CD4-positive, alpha-beta T cell treated with Interleukin-4 for 4 hours (primary cell): Measurements from ENCODE around the gene KCTD18.

Experiments used
- DNase-seq: peaks from one replicate; pipeline ENCODE4 v3.0.0-alpha.2; 2020

Gene KCTD18

DNA sequence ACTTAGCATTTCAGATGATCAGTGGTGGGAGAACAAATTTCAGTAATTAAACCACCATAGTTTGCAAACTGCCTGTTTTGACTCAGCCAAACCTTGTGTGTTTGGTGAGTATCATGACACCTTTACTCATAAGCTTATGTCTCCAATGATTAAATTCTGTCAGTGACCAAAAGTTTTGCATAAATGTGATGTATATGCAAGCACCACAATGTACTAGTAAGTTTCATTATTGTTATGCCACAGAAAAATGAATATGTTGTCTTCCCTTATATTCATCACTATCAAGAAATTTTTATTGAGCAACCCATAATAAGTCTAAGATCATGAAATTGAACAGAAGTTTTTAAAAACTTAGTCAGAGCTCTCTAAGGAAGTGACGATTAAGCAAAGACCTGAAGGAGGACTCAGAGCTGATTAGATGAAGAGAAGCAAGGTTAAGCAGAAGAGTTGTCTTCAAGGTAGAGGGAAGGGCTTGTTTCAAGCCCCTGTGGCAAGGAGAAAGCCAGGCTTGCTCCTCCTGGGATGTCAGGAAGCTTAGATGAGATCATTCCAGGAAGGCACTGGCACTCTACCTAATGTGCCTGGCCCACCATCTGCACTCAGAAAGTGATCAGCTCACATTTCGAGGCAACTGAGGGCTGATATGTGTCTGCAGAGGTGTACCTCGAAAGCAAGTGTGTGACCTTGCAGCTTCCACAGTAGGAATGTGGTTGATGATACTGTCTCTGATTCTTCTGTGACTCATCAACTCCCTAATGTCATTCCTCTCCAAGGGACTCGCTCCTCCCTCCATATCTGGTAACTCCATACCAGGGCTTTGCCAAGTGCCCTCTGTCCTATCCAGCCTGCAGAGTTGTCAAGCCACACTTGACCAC lies 54.7 kb downstream of the KCTD18 start:
- no peak for DNase-seq

DNA sequence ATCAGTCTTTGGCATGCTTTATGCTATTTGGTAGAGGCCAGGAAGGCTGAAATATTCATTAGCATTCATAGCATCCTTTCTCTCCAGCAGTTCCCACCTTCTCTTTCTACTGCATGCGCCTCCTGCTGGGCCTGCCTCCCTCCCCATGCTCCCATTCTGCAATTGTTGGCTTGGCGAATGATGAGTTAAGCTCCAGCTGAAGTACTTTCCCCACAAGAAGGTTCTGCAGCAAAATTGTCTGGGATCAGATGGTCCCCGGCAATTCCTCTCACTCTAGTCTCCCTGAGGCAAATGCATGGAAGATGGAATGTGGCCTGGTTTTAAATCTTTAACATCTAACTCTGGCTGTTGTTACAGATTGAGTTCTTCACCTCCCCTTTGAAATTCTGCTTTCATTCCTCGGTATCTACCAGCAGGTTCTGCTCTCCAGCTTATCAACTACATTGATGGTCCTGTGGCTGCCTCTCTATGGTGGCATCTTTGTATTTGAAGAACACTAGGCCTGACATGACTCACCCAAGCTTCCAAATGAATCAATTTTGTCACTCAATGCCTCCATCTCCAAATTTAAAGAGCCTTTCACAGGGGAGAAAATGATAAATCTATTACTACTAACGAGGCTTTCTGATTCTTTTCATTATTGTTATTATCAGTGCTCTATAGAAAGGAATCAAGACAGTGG lies 55.9 kb downstream of the KCTD18 start:
- no peak for DNase-seq

DNA sequence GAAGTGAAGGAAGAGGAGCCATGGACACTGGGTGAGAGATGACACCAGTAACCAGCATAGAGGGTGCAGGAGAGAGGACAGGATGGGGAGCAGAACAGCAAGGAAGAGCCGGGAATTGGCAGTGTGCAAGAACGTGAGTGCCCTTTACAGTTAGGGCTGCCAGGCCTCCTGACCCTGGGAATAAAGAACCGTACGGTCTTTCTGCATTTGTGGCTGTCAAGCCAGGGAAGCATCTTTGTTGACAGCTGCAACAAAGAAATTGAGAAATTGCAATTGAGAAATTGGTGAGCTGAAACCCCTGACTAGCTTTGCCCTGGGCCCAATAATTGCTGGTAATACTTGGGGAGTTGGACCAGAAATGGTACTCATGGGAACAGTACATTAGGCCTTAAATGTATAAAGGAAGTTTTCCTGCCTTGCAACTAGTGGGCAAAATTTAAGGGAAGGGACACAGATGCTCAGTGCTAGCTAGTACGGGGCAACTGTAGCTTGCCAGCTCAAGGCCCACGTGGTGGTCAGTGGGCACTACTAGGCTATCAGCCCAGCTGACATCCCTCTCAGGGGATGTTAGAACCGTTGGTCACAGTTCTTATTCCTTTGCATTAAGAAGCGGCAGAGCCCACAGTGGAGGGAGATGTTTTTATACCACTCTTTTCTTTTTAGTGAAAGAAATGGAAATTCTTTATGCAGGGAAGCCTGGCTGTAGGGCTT lies 56.6 kb downstream of the KCTD18 start:
- DNase-seq, result no peak

DNA sequence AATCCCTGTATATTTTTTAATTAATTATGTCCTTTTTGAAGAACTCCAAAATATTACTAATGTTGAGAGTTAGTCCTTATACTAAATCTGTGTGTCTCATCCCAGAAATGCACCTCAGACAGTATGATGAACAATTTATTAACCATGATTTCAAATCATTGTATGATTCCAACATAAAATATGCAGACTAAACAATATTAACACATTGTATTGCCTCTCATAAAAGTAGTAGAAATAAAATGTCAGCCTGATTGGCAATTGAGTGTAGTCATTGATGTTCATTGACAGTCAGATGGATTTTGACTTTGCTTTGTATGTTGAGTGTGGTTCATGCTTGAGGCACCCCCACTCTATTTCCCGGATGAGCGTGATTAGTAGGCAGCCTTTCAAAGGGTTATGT lies 57.5 kb downstream of the KCTD18 start:
- no peak for DNase-seq

DNA sequence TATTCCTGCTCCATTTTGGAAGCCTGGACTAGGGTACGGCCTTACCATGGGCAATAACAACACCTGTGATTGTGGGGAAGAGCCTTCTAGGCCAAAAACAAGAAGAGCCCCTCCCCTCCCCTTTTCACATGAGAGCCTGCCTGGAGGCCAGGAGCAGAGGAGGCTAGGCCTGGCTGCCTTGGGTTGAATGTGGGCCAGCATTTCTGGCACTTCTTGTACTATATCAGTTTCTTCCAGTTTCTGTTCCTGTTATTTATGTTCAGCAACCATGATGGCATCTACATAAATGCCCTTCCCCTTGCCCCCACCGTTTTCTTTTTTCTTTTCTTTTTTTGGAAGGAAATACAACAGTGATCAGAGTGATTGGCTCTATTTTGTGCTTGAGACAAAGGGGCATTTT lies 58.4 kb downstream of the KCTD18 start:
- no peak for DNase-seq

DNA sequence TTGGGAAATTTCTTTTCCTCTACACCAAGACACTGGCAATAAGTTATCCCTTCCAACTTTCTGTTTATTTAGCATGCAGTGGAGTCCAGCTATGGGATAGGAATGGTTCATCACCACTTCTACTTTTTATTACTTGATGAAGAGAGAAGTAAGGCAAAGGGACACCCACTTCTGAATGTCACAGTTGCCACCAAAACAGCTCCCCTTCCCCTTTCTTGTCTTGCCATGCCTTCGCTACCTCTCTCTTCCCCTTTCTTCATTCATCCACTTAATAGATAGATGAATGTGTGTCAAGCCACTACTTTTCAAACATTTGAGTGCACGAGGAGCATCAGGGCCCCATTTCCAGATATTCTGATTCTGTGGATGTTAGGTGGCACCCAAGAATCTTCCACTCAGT lies 59.6 kb downstream of the KCTD18 start:
- DNase-seq, result no peak

DNA sequence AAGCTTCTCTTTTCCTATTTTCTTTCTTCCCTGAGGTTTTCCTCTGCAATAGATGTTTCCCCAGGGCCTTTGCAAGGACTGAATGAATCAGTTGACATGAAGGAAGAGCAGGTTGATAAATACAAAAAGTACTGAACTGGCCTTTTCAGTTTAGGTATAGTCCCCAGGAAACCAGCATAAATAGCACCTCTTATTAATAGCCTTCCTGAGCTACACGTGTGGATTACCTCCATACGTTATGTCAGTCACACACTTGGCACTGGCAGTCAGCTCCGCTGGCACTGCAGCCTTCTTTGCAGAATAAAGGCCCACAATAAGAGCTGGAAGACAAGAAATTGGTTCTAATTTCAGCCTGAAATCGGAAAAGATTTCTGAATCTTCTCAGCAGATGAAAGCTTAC lies 60.7 kb downstream of the KCTD18 start:
- DNase-seq, result no peak

DNA sequence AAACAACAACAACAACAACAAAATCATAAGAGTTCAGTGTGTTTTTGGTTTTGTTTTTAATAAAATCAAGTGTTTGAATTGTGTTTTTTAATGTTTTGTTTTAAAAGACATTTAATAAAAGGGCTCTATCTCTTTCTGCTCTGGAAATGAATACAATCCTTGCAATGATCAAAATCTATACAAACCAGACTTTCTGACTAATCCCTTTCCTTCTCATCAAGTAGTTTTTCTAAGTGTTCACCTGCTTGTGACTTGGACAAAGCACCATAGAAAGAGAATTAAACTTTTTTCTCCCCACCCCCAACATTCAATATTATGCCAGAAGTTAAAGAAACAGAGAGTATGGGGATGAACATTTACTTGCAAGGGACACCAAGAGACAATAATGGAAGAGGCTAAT lies 61.4 kb downstream of the KCTD18 start:
- no peak for DNase-seq

DNA sequence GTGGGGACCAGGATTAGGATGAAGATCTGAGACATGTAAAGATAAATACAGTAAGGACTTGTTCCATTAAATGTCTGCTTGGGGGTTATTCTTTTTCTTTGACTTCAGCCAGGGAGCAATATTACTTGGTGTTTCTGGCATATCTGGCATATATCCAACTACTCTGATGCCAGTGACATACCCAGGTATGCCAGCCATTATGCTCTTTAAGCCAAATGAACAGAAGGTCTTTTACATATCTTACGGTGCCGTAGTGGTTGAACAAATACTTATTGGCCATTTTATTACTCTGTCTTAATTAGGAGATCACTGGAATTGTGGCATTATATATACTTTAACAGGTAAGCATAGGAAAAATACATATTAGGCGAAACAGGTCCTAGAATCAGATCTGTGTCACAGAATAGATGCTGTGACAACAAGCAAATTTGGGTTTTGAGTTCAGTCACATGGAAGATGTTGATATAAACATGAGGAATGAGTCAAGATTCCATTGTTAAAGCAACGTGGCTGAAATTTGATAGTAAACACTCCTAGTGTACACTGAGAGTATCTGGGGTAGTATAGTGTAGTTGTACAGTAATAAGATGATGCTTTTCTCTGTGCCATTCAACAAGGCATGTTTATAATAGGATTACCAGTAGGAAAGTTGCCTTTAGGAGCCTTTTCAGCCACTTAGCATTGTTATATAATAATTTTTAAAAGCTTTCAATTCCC lies 62.6 kb downstream of the KCTD18 start:
- DNase-seq, result no peak

DNA sequence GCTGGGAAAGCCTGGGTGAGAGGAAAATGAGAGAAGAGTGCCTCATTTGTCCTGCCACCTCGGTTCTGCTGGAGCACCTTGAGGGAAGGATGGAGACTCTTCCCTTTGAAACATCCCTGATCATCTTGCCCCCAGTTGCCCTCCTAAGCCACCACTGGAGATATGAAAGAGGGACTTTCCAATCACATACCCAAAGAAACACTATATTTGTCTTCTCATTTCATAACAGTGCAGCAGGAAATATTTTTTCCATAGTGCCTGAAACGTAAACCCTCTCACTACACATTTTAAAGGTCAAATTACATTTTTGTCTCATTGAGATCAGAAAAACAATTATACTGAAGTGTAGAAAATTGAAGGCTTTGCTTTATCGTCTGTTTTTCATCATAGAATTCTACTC lies 63.3 kb downstream of the KCTD18 start:
- no peak for DNase-seq

DNA sequence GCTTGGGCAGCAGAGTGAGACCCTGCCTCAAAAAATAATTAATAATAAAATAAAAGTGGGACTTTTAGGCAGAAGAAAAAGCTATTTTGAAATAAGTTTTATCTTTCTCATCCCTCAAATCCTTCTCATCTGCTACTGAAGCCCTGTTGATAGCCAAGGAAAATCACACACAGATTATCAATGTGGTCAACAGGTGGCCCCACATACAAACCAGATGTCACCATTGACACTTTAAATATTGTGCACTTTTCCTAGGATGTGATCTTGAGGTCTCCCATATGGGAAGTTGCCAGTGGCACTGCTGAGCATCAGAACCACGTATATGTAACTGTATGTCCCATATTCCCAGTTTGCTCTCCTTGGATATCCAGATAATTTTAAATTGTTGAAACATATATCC lies 64.6 kb downstream of the KCTD18 start:
- no peak for DNase-seq

DNA sequence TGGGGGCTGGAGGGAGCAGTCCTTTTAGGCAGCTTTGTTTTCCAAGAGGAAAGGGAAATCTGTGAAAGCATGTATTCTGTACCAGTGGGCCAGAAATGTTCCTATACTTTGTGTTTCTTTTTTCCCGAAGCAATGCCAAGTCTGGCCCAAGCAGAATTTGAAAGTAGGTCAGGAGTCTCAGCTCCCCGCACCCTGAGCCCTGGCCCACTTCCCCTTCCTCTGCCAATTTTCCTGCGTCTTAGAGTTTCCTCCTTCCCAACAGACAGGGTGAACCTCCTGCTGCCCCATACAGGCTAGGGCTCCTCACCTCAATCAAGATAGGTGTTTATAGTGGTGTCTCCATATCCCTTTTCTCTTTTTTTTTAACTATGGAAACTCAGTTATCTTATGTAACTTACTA lies 65.3 kb downstream of the KCTD18 start:
- no peak for DNase-seq

DNA sequence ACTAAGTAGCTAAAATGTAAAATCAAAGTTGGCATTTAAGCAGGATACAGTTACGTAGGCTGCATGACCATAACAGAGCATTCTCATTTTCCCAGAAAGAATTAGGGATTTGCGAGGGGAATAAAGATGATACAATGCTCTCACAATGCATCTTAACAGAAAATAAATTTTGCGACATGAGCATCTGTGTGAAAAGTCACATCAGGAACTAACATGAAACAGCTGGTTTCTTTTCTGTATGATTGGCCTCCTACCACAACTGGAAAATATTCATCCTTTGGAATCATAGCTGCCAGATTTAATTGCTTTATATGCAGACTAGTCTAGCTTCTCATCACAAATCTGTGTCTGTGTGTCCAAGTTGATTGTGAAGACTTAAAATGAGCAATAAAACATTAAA lies 66.0 kb downstream of the KCTD18 start:
- DNase-seq, result no peak

DNA sequence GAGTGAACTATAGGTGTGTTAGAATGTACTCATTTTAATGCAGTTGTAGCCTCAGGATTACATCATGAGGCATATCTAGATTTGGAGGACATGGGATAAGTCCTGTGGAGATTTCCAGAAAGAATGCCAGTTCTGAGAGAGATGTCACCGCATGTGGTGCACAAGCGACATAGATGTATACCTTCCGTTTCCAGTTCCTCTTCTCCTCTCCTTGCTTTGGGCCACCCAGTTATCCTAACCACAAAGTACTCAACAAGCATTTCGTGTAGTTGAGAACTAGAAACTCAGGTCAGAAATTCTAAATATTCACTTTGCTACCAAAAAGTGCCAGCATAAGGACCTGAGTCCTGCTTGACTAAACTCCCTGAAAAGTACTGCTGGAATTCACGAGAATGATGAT lies 66.5 kb downstream of the KCTD18 start:
- DNase-seq, result no peak

DNA sequence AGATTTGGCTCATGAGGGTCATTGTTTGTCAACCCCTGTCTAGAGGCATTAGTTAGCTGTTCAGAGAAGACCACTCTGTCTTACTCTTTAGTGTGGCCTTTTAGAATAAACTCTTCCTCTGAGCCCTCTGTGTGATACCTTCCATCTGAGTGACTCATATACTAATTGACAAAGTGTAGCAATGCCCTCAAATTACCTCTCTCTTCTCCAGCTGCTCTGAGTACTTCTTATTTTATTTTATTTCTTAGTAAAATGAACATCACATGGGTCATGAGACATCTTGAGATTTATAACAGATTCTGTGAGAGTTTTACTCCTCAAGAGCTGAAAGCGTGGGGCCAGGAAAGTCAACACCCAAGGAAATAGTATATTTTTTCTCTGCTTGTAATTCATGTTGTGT lies 67.4 kb downstream of the KCTD18 start:
- DNase-seq, result no peak

DNA sequence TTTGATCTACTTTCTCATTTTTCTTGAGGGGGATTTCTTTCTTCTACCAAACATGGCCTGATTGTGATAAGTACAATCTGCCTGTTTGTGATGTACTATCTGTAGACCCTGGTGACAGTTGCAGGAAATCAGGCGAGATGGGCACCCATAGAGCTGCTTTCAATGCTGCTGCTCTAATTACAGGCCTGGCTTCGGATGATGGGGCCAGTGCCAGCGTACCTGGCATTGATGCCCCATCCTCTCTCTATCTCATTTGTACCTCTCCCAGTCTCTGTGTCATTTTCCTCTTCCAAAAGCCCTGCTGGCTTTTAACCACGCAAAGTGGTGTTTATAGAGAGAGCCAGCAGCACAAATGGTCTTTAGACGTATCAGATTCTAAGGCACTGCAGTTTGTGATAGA lies 69.9 kb downstream of the KCTD18 start:
- no peak for DNase-seq
